ENCODE results near the gene LTBP3.
"Not testable (repeated sequence)": the region's sequence is repeated elsewhere in the genome, so short reads cannot be mapped to it uniquely, and the experiment has no call there.

The LTBP3 gene

GRCh38 chr11:65569973-65570918 is 12.1 kb upstream of the LTBP3 start, which contains the start of gene ZNRD2:
ZNRD2 (plus strand) TSS chr11:65570477; CDS start chr11:65570492, 15 bp downstream.
- peak; percentile 97 for DNase-seq

DNA sequence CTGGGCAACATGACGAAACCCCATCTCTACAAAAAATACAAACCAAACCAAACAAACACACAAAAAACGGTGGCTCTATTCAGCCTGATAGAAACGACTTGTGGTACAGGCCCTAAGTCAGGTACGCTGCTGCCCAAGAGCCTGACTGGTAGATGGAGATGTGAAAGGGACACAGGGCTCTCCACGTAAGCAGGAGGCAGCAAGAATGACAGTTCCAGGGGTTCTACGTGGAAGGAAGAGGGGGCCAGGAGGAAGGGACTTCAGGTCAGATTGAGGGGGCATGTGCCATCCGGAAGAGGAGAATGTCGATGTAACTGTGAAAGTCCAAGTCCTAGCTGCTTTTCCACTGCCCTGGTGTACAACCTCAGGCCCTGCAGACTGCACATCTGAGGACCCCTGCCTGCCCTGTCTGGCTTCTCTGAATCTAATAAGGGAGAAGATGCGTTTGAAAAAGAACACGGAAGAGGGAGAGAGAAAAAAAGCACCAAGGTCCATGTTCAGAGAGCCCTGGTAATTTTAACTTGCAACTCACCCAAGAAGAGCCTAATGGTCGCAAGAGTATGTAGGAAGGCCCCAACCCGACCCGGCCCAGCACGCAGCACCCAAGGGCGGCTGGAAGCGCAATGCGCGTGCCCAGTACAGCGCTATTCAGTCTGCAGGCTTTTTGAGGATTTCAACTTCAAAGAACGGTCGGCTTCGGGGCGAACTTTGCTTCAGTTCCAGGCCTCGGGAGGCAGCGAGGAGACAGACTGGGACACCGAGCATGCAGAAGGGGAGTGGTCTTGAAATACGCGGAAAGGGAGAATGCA is 11.2 kb upstream of the LTBP3 start:
- no peak for DNase-seq

DNA sequence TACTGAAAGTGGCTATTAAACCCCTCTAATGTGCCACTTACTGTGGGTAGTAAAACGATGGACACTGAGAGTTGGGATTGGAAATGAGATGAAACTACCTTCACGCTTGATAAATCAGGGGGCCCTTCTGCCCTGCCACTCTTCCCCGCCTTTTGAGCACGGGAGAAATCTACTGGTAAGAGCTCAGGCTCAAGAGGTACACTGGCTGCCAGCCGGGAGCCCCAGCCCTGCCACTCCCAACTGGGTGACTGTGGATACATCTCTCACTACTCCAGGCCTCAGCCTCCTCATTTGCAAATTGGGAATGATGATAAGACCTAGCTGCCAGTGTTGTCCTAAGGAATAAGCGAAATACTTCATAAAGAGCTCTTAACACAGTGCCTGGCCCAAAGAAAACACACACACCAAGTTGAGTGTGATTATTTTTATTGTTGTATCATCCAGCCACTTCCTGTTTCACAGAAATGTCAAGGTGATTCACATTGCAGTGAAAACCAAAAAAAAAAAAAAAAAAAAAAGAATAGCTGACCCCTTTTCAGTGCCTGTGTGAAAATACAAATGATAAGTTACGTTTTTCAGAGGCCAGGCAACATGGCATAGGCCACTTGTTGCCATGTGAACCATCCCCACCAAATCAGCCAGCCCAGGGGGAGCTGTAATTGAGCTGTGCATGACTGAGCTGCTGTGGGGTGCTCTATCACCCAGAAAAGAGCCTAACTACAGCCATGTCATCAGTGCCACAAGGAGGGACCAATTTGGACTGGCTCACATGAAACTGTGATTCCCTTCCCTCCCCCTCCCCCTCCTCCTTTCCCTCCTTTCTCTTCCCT is 7.7 kb upstream of the LTBP3 start:
- no peak for DNase-seq

GRCh38 chr11:65564879-65565559 is 6.9 kb upstream of the LTBP3 start:
- not testable (repeated sequence) for DNase-seq

GRCh38 chr11:65563601-65564000 is 5.4 kb upstream of the LTBP3 start:
- DNase-seq: no peak

GRCh38 chr11:65562788-65563187 is 4.6 kb upstream of the LTBP3 start:
- DNase-seq: no peak

DNA sequence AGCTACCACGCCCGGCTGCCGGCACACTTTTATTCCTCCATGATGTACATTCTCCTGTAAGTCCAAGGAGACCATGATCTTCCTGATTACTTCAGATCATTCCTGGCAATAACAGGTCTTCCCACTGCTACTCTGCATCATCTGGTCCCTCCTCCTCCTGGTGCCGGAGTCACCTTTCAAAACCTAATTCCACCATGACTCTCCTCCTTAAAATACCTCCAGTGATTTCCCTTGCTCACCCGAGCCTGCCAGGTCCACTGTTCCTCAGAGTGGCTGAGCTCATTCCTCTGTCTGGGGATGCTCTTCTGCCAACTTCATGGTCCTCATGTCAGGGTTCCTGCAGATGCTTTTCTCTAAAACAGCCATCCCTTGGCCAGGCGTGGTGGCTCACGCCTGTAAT is 3.9 kb upstream of the LTBP3 start:
- DNase-seq: no peak

GRCh38 chr11:65560555-65561418 is 2.6 kb upstream of the LTBP3 start:
- DNase-seq: peak; percentile 64

DNA sequence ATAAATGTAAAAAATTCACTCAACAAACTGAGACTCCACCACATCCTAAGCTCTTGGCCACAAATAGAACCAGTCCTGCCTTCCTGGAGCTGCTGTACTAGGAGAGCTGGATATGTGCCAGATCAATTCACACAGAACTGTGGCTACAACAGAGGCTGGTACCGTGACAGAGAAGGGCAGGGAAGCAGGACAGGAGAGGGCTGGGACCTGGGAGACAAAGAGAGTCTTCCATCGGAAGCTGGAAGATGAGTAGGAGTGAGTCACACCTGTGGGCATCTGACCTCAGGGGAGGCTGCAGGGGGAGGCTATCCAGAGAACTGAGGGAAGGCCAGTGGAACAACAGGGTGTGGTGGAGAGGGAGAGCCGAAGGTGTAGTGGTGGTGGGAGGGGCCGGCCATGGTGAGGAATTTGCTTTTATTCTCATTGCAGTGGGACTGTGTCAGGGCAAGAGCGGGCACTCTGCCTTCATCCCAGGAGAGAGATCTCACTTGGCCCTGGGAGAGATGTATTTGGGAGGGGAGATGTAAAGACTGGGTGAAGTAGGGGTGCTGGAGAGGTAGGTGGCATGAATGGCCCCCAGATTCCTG is 1.9 kb upstream of the LTBP3 start:
- peak; percentile 73 for DNase-seq

DNA sequence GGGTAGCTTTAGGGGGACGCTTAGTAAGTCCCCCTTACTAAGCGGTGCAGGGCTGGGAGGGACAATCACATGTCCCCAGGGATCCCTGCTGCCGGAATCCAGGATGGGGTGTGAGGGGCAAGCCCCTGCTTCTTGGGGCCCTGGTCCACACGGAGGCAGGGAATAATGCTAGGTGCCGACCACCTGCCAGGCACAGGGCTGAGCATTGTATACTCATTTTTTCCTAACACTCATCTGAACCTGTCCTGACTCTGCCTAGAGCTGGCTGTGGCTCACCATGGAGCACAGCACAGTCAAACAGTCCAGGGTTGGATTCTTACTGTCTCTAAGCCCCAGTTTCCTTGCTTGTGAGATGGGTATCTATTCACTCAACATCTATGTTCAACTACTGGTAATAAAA is 1.4 kb upstream of the LTBP3 start:
- peak; percentile 73 for DNase-seq

GRCh38 chr11:65558930-65559509 is 861 bp upstream of the LTBP3 start:
- peak; percentile 81 for DNase-seq

GRCh38 chr11:65557280-65558001 is 718 bp downstream of the LTBP3 start:
- no peak for DNase-seq

- DNase-seq: no peak
Observed at GRCh38 chr11:65556470-65557279, 1.5 kb downstream of the LTBP3 start.

- DNase-seq: no peak
Observed at GRCh38 chr11:65555693-65556231, 2.4 kb downstream of the LTBP3 start.

- DNase-seq: no peak
Observed at GRCh38 chr11:65554842-65555430, 3.2 kb downstream of the LTBP3 start.

- no peak for DNase-seq
Observed at GRCh38 chr11:65554057-65554818, 3.9 kb downstream of the LTBP3 start.

GRCh38 chr11:65553301-65554001 is 4.7 kb downstream of the LTBP3 start:
- no peak for DNase-seq

All from NCI-H446 treated with DMSO at 0.1 percent for 48 hours (cell line).